HG03196 (cell line): Measurements from ENCODE around the gene SLC8A2.

Experiments
- ATAC-seq: cut with Tn5 transposase; IDR thresholded peaks from one replicate; pipeline ENCODE4 v1.9.1; 2021; ENCODE audit not compliant: unreplicated experiment

Gene SLC8A2

GRCh38 chr19:47503130-47503825 is 31.6 kb upstream of the SLC8A2 start:
- ATAC-seq: no peak

GRCh38 chr19:47499863-47500830 is 28.5 kb upstream of the SLC8A2 start:
- ATAC-seq: no peak

GRCh38 chr19:47499371-47499770 is 27.7 kb upstream of the SLC8A2 start:
- no peak for ATAC-seq

GRCh38 chr19:47498561-47498960 is 26.9 kb upstream of the SLC8A2 start:
- ATAC-seq: no peak

GRCh38 chr19:47497821-47498520 is 26.3 kb upstream of the SLC8A2 start:
- ATAC-seq: no peak

GRCh38 chr19:47497050-47497766 is 25.5 kb upstream of the SLC8A2 start:
- ATAC-seq: no peak

GRCh38 chr19:47495478-47496372 is 24.0 kb upstream of the SLC8A2 start:
- no peak for ATAC-seq

- ATAC-seq: no peak
Observed at GRCh38 chr19:47494729-47495128, 23.0 kb upstream of the SLC8A2 start.

- no peak for ATAC-seq
Observed at GRCh38 chr19:47494211-47494547, 22.5 kb upstream of the SLC8A2 start.

- ATAC-seq: no peak
Observed at GRCh38 chr19:47493378-47494210, 21.9 kb upstream of the SLC8A2 start.

GRCh38 chr19:47492571-47493377 is 21.1 kb upstream of the SLC8A2 start:
- no peak for ATAC-seq

- ATAC-seq: no peak
Observed at GRCh38 chr19:47492137-47492533, 20.4 kb upstream of the SLC8A2 start.

GRCh38 chr19:47491358-47492136 is 19.9 kb upstream of the SLC8A2 start:
- ATAC-seq: no peak

GRCh38 chr19:47490847-47491246 is 19.2 kb upstream of the SLC8A2 start:
- no peak for ATAC-seq

- no peak for ATAC-seq
Observed at GRCh38 chr19:47490031-47490430, 18.3 kb upstream of the SLC8A2 start.

- ATAC-seq: no peak
Observed at GRCh38 chr19:47489072-47489914, 17.6 kb upstream of the SLC8A2 start.
